IPS DF 6.9 (cell line): Measurements from ENCODE around the gene SLC44A2.

Source experiments
- DNase-seq: peaks from one replicate; pipeline ENCODE4 v3.0.0-alpha.2; 2013; ENCODE audit warnings: low read depth, low spot score
- H3K27ac ChIP-seq: one replicate; pipeline ENCODE4 v1.5.1; 2013; ENCODE audit warnings: low read length, control low read depth
- H3K27me3 ChIP-seq: 2 replicates; pipeline ENCODE4 v1.6.1; 2013; ENCODE audit warnings: mild to moderate bottlenecking, low read length; ENCODE audit not compliant: control insufficient read depth, insufficient read depth
- H3K36me3 ChIP-seq: 2 replicates; pipeline ENCODE4 v1.6.1; 2013; ENCODE audit warnings: low read length; ENCODE audit not compliant: control insufficient read depth, insufficient read depth
- H3K4me1 ChIP-seq: 2 replicates; pipeline ENCODE4 v1.6.1; 2013; ENCODE audit warnings: low read length; ENCODE audit not compliant: control insufficient read depth, insufficient read depth
- H3K4me3 ChIP-seq: 2 replicates; pipeline ENCODE4 v1.5.1; 2013; ENCODE audit warnings: mild to moderate bottlenecking, low read length
- H3K9me3 ChIP-seq: 2 replicates; pipeline ENCODE4 v1.6.1; 2013; ENCODE audit warnings: low read length, inconsistent platforms; ENCODE audit not compliant: control insufficient read depth, insufficient read depth
- WGBS: extraction: QIAGEN DNeasy Blood & Tissue Kit; methylation state at CpG from one replicate; pipeline ENCODE4 v1.1.7; 2013; ENCODE audit warnings: mixed read lengths, missing lambda C conversion rate; ENCODE audit not compliant: insufficient read length, insufficient coverage; 5-methylcytosine and 5-hydroxymethylcytosine counted together

Gene SLC44A2

DNA sequence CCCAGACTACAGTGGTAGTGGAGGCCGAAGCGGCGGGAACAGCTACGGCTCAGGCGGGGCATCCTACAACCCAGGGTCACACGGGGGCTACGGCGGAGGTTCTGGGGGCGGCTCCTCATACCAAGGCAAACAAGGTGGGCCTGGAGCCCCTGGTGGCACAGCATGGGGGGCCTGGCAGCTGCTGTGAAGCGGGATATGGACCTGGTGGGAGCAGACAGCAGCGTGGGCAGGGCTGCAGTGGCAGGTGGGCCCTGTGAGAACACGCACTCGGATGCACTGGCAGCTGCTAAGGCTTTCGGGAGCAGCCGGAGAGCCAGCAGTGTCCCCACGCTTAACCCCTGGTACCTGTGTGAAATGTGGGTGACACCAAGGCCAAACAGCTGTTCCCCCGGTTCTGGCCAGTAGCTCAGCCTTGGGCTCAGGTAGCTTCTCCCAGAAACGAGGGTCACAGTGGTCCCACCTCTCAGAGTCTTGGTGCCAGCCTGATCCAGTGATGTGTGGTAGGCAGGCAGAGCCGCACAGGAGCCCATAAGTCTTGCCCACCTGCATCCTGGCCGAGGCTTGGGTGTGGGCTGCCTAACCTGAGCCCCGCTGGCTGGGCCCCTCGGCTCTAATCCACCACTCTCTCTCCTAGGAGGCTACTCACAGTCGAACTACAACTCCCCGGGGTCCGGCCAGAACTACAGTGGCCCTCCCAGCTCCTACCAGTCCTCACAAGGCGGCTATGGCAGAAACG is 63.4 kb downstream of the SLC44A2 start:
- Histone ChIP-seq H3K9me3 (no peaks in the 10 kb centered on the region), H3K4me1 (no peaks in the 10 kb centered on the region), H3K36me3 (peaks cover 76% of the 10 kb centered on the region), H3K4me3 (no peak overlapping the region), H3K27ac (no peak overlapping the region), H3K27me3 (no peaks in the 10 kb centered on the region)
- no peak for DNase-seq
- no CpG with 5 or more reads among the region's 27 CpGs for WGBS

DNA sequence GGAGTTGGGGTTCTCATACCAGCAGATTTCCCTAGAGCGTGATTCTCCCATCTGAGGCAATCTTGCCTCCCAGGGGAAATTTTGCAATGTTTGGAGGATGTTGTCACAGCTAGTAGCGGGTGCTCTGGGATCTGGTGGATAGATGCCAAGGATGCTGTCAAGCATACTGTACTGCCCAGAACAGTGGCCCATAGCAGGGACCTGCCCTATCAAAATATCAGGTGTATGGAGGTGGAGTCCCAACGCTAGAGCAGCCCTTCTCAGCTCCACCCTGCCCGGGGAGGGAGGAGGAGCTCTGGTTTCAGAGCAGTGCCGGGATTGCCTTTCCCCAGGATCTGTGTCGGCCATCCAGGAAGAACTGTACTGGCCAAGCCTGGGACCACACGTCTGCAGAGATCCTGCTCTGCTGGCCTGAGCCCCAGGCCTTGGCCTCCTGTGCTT is 65.0 kb downstream of the SLC44A2 start:
- Histone ChIP-seq H3K4me3 (no peak overlapping the region), H3K27me3 (no peaks in the 10 kb centered on the region), H3K36me3 (peaks cover 65% of the 10 kb centered on the region), H3K4me1 (no peaks in the 10 kb centered on the region), H3K9me3 (no peaks in the 10 kb centered on the region), H3K27ac (no peak overlapping the region)
- DNase-seq = no peak
- no CpG with 5 or more reads among the region's 7 CpGs for WGBS

DNA sequence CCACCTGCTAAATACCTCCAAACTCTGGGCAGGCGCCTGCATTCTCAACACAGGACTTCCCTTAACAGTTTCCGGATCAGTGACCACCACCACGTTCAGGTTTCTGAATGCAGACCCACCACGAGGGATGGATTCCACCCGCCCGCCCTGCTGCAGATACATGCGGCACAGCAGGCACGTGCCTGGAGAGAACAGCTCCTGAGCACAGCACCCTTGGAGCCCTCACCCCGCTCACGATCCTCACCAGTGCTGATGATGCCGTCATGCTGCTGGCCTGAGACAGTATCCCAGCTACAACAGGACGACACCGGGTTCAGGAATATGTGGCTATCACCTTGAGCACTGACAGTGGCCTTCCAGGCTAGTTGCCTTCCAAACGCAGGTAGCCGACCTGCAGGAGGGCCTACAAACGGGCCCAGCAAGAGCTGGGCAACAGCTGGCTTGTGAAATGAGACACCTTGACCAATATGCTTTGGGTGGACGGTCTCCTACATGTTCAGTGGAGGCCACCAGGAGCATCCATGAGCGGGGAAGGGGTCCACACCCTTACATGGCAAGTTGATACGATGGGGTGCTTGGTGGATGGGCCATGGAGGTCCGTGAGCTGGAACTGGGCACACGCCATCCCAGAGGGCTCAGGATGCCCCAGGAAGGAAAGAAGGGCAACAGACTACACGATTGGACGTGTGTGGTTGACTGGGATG is 66.0 kb downstream of the SLC44A2 start:
- Histone ChIP-seq H3K4me1 (no peaks in the 10 kb centered on the region), H3K27me3 (no peaks in the 10 kb centered on the region), H3K9me3 (no peaks in the 10 kb centered on the region), H3K27ac (no peak overlapping the region), H3K36me3 (peaks cover 58% of the 10 kb centered on the region), H3K4me3 (no peak overlapping the region)
- no peak for DNase-seq
- WGBS = no CpG with 5 or more reads among the region's 23 CpGs

DNA sequence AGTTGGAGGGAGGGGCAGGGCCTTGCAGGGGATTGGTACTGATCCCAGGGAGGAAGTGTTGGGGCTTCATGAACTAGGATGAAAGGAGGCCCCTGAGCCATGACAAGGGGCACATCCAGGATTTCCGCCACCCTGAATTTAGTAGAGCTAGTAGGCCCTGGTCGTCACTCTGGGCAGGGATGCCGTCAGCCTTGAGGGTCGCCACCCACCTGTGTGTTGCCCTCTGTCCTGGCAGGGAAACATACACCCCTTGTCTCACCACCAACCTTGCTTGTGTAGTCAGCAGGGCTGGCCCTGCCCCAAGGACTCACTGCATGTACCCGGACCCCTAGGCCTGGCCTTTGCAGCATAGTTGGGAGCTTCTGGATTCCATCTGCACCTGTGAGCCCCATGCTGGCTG is 66.5 kb downstream of the SLC44A2 start:
- H3K27ac ChIP-seq = no peak overlapping the region

DNA sequence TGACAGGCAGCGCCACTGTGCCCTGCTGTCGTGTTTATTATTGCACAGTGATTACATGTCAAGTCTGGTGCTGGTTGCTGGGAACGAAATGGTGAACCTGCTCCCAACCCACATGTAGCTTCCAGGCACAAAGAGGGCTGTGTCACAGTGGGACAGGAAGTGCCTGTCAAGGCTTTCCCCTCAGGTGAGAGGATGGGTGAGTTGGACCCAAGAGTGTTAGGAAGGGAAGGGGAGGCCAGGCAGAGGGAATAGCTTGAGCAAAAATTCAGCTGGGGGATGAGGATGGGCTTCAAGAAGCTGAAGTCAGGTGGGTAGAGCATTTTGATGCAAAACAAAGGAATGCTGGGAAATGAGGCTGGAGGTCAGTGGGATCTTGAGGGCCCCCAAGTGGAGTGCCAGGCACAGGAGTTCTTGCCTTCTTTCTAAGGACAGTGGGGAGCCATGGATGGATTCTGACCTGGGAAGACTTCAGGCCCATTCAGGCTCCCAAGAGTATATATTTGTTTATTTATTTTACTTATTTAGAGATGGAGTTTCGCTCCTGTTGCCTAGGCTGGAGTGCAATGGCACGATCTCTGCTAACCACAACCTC is 67.4 kb downstream of the SLC44A2 start:
- no CpG with 5 or more reads among the region's 5 CpGs for WGBS
- Histone ChIP-seq H3K36me3 (peaks cover 45% of the 10 kb centered on the region), H3K9me3 (no peaks in the 10 kb centered on the region), H3K27ac (no peak overlapping the region), H3K4me3 (no peak overlapping the region), H3K27me3 (no peaks in the 10 kb centered on the region), H3K4me1 (no peaks in the 10 kb centered on the region)
- DNase-seq = no peak

More for the DNA sequence above, 66.5 kb downstream of the SLC44A2 start:
- Histone ChIP-seq H3K9me3 (no peaks in the 10 kb centered on the region), H3K4me3 (no peak overlapping the region), H3K4me1 (no peaks in the 10 kb centered on the region), H3K36me3 (peaks cover 52% of the 10 kb centered on the region), H3K27me3 (no peaks in the 10 kb centered on the region)
- DNase-seq = no peak
- no CpG with 5 or more reads among the region's 5 CpGs for WGBS
